Right lobe of liver (tissue), 6 donors: ENCODE data around the gene TRIP10. TPM values are rescaled to one million over a fixed set of nuclear protein-coding genes. Genes with fewer than 3 reads are reported as not detected.
"Not testable (repeated sequence)": the region's sequence is repeated elsewhere in the genome, so short reads cannot be mapped to it uniquely, and the experiment has no call there.

Experiments
- ATAC-seq, 4 donors: fragments of 200-7000 bp; cut with Tn5 transposase; one replicate each; pipeline ENCODE4 v1.9.1; 2020; ENCODE audit warnings: mild to moderate bottlenecking in 4 of 4, moderate library complexity in 4 of 4
- DNase-seq, 3 donors: peaks; one replicate each; pipeline ENCODE4 v3.0.0-alpha.2; 2020
- H3K27ac ChIP-seq, 3 donors: fragments of 200-600 bp; one replicate each; pipeline ENCODE4 v1.8.0; 2022
- H3K27me3 ChIP-seq, 2 donors: fragments of 200-600 bp; one replicate each; pipeline ENCODE4 v1.8.0; 2022
- H3K36me3 ChIP-seq, 4 donors: fragments of 200-600 bp; sonication (generic) in 1 of 4; one replicate each; pipeline versions ENCODE4 v1.5.1 to v1.8.0; 2017 to 2022; ENCODE audit warnings: control low read depth in 1 of 4
- H3K4me1 ChIP-seq, 4 donors: fragments of 200-600 bp; sonication (generic) in 1 of 4; one replicate each; pipeline versions ENCODE4 v1.5.1 to v1.8.0; 2017 to 2022; ENCODE audit warnings: control low read depth in 1 of 4
- H3K4me3 ChIP-seq, 3 donors: fragments of 200-600 bp; one replicate each; pipeline ENCODE4 v1.8.0; 2022
- H3K9me3 ChIP-seq, 4 donors: fragments of 200-600 bp; sonication (generic) in 1 of 4; one replicate each; pipeline versions ENCODE4 v1.5.1 to v1.8.0; 2017 to 2022; ENCODE audit warnings: control low read depth in 1 of 4
- POLR2A ChIP-seq: fragments of 450-650 bp; IDR thresholded peaks from one replicate; pipeline ENCODE4 v1.6.1; 2017; ENCODE audit warnings: antibody characterized with exemption, mild to moderate bottlenecking
- WGBS: methylation state at CpG from one replicate; pipeline ENCODE4 v1.1.6; 2018; ENCODE audit warnings: low coverage, low lambda C conversion rate; ENCODE audit not compliant: insufficient coverage; ENCODE audit errors: missing lambda C conversion rate; 5-methylcytosine and 5-hydroxymethylcytosine counted together
- intact Hi-C, 2 donors: fragments of 100-400 bp; cut with DNase I; formaldehyde crosslinking; loops; one replicate each; pipeline versions ENCODE4 v1.11.2 to v1.14.1; 2022
- total RNA-seq, 6 experiments: library from RNA; depleted of rRNA in 2 of 6; stranded (reverse); fragments of >200 nt in 2 of 6; fragmentation: NEBNext Ultra II Directional in 3 of 6; extraction: Animal tissue kit (Norgen Biotek cat#: 25700) in 3 of 6; gene quantifications; one replicate each; pipeline versions ENCODE4 v1.1.0 to v1.2.4, GENCODE V29; 2016 to 2023
- TF ChIP-seq, protein P1 (sequence below), 4 donors: fragments of 200-600 bp in 3 of 4; fragments of 450-650 bp in 1 of 4; IDR thresholded peaks; one replicate each; pipeline versions ENCODE4 v1.5.1 to v1.8.0; 2016 to 2022; ENCODE audit warnings: antibody characterized with exemption in 4 of 4, mild to moderate bottlenecking in 2 of 4
- donor health status: DM: no; HTN: yes; CAD: no.
- donor health status: DM: no; HTN: no; CAD: no.
- donor health status: DM: no; HTN: no; CAD: no.
- donor health status: DM: no; HTN: yes; CAD: no.
- donor health status: DM: no; HTN: yes; CAD: no.

The TRIP10 gene
- total RNA-seq, 6 experiments from 2014 or later, result 7.5 to 14.9 (median 9.3) TPM

GRCh38 chr19:6754653-6755463, 15.4 kb downstream of the TRIP10 start:
- DNase-seq (peak in 1 of 3 donors; percentile 18), ATAC-seq (no peak)
- 98% methylated on average over 5 of the region's 23 CpGs for WGBS
- intact Hi-C loops, result no loop called here
- H3K4me1 ChIP-seq, result peaks cover 0 to 8% (median 0%) of the 10 kb centered on the region in 4 donors
- H3K36me3 ChIP-seq, result peaks cover 0 to 9% (median 0%) of the 10 kb centered on the region in 4 donors
- TF ChIP-seq POLR2A, result no peak
- TF ChIP-seq, protein P1, sequence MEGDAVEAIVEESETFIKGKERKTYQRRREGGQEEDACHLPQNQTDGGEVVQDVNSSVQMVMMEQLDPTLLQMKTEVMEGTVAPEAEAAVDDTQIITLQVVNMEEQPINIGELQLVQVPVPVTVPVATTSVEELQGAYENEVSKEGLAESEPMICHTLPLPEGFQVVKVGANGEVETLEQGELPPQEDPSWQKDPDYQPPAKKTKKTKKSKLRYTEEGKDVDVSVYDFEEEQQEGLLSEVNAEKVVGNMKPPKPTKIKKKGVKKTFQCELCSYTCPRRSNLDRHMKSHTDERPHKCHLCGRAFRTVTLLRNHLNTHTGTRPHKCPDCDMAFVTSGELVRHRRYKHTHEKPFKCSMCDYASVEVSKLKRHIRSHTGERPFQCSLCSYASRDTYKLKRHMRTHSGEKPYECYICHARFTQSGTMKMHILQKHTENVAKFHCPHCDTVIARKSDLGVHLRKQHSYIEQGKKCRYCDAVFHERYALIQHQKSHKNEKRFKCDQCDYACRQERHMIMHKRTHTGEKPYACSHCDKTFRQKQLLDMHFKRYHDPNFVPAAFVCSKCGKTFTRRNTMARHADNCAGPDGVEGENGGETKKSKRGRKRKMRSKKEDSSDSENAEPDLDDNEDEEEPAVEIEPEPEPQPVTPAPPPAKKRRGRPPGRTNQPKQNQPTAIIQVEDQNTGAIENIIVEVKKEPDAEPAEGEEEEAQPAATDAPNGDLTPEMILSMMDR (IDR thresholded peaks at IDR 0.05), result no peak
- H3K4me3 ChIP-seq, result no peak overlapping the region
- H3K27ac ChIP-seq, result no peak overlapping the region
- no peaks in the 10 kb centered on the region for H3K27me3 ChIP-seq
- no peaks in the 10 kb centered on the region for H3K9me3 ChIP-seq

- H3K27me3 ChIP-seq, result no peaks in the 10 kb centered on the region
- H3K9me3 ChIP-seq, result no peaks in the 10 kb centered on the region
- H3K27ac ChIP-seq, result no peak overlapping the region
- H3K4me3 ChIP-seq, result no peak overlapping the region
- peaks cover 0 to 5% (median 0%) of the 10 kb centered on the region in 4 donors for H3K36me3 ChIP-seq
- DNase-seq (no peak), ATAC-seq (peak in 2 of 4 donors; percentile 14 to 30)
- H3K4me1 ChIP-seq, result peaks cover 0 to 7% (median 0%) of the 10 kb centered on the region in 4 donors
- TF ChIP-seq POLR2A, result no peak
- TF ChIP-seq, protein P1 (IDR thresholded peaks at IDR 0.05), result no peak
- intact Hi-C loops, result no loop called here
- no CpG with 5 or more reads among the region's 17 CpGs for WGBS
These were observed 21.1 kb downstream of the TRIP10 start for GRCh38 chr19:6760606-6761005.

- no peaks in the 10 kb centered on the region for H3K27me3 ChIP-seq
- peaks cover 0 to 5% (median 0%) of the 10 kb centered on the region in 4 donors for H3K36me3 ChIP-seq
- intact Hi-C loops, result no loop called here
- DNase-seq (no peak), ATAC-seq (peak; percentile 17 to 54 (median 44))
- no peak overlapping the region for H3K27ac ChIP-seq
- no peaks in the 10 kb centered on the region for H3K9me3 ChIP-seq
- 33% methylated on average over 2 of the region's 4 CpGs for WGBS
- TF ChIP-seq, protein P1 (IDR thresholded peaks at IDR 0.05), result no peak
- TF ChIP-seq POLR2A, result no peak
- H3K4me1 ChIP-seq, result peaks cover 0 to 12% (median 0%) of the 10 kb centered on the region in 4 donors
- no peak overlapping the region for H3K4me3 ChIP-seq
These were observed 21.7 kb downstream of the TRIP10 start for GRCh38 chr19:6761053-6761676.

- peaks cover 0 to 22% (median 5%) of the 10 kb centered on the region in 4 donors for H3K4me1 ChIP-seq
- DNase-seq, H3K27ac ChIP-seq, intact Hi-C loops, H3K36me3 ChIP-seq, H3K4me3 ChIP-seq, H3K27me3 ChIP-seq, H3K9me3 ChIP-seq, ATAC-seq: not testable (repeated sequence)
- WGBS, result 63% methylated on average over 5 of the region's 8 CpGs
These were observed 22.8 kb downstream of the TRIP10 start for GRCh38 chr19:6762253-6762797.
